Keratinocyte (primary cell): ENCODE results near the gene SMTNL2.

ENCODE experiments used
- EZH2 ChIP-seq: IDR thresholded peaks from one replicate; pipeline ENCODE4 v1.6.1; 2012; ENCODE audit warnings: inconsistent platforms, mild to moderate bottlenecking, low read length, moderate library complexity
- TF ChIP-seq, protein P1 (sequence below), 3 experiments: IDR thresholded peaks in 1 of 3; conservative IDR thresholded peaks in 1 of 3; optimal IDR thresholded peaks in 1 of 3; 2 replicates in 2 of 3; 3 replicates in 1 of 3; pipeline versions ENCODE3 to v1.5.1; 2011; ENCODE audit warnings: low read length in 3 of 3, mild to moderate bottlenecking in 3 of 3, moderate library complexity in 2 of 3, control low read depth in 1 of 3, inconsistent platforms in 1 of 3; ENCODE audit not compliant: insufficient read depth in 2 of 3; ENCODE audit errors: extremely low read depth in 1 of 3

DNA sequence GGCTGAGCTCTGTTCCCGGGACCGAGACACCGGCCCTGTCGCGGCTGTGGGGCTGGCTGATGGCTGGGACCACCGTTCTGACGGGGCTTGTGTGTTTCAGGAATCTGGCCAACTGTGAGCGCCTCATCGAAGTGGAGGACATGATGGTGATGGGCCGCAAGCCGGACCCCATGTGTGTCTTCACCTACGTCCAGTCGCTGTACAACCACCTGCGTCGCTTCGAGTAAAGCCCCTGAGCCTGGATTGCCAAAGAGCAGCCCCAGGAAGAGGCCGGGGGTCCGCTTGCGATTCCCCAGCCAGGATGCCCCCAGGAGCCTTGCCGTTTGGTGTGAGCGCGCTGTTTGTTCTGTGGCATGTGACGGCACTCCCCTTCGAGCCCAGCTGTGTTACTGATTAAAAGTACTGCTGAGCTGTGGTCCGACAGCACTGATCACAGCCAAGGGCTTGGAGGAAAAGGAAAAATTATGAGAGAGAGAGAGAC, 23.0 kb downstream of the SMTNL2 start:
- TF ChIP-seq, protein P1, sequence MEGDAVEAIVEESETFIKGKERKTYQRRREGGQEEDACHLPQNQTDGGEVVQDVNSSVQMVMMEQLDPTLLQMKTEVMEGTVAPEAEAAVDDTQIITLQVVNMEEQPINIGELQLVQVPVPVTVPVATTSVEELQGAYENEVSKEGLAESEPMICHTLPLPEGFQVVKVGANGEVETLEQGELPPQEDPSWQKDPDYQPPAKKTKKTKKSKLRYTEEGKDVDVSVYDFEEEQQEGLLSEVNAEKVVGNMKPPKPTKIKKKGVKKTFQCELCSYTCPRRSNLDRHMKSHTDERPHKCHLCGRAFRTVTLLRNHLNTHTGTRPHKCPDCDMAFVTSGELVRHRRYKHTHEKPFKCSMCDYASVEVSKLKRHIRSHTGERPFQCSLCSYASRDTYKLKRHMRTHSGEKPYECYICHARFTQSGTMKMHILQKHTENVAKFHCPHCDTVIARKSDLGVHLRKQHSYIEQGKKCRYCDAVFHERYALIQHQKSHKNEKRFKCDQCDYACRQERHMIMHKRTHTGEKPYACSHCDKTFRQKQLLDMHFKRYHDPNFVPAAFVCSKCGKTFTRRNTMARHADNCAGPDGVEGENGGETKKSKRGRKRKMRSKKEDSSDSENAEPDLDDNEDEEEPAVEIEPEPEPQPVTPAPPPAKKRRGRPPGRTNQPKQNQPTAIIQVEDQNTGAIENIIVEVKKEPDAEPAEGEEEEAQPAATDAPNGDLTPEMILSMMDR (optimal IDR thresholded peaks at IDR 0.05 in 1 of 3, IDR thresholded peaks at IDR 0.05 in 1 of 3, conservative IDR thresholded peaks at IDR 0.05 in 1 of 3; ENCODE audit: extremely low read depth in 1 of 3, insufficient read depth in 2 of 3, low read length in 3 of 3): no peak
- no peak for TF ChIP-seq EZH2
